Heart left ventricle (tissue), 13 donors: Measurements from ENCODE around the gene GPBP1L1.

Experiments
- CTCF ChIP-seq, 12 donors: fragments of 200-600 bp; sonication (generic) in 4 of 12; IDR thresholded peaks; one replicate each; pipeline versions ENCODE4 v1.5.0 to v1.8.0; 2018 to 2022; ENCODE audit warnings: antibody characterized with exemption in 12 of 12, mild to moderate bottlenecking in 5 of 12
- POLR2A ChIP-seq, 2 donors: fragments of 450-650 bp; IDR thresholded peaks; one replicate each; pipeline ENCODE4 v1.6.1; 2017; ENCODE audit warnings: antibody characterized with exemption in 2 of 2, mild to moderate bottlenecking in 2 of 2, moderate library complexity in 2 of 2
- donor health status: ischemic (EF 13 %, LVEDD 7.1; RV severe dilation, severe dysfunction).
- donor health status: DM: no; HTN: yes; CAD: no.
- donor health status: DM: no; HTN: no; CAD: no.
- donor health status: ischemic (EF 25% LVEDD 6.9; RV normal size, moderate dysfunction).
- donor health status: ischemic (EF 25% LVEDD 5.7; RV mildly dilated, moderate dysfunction).
- donor health status: ischemic (EF 35%, LVEDD 5.7; RV mildly dilated, moderate dysfunction).
- donor health status: nonischemic (EF 11% LVEDD 7.7; RV severe dilation, severe dysfunction).
- donor health status: DM: yes; HTN: yes; CAD: no.
- donor health status: PGD.
- donor health status: ischemic (EF 29% LVEDD 5.4; RV normal size, mild dysfunction).
- donor health status: nonischemic (EF 23%, LVEDD 6.1; RV moderate dilation, normal function).

- TF ChIP-seq CTCF (IDR thresholded peaks at IDR 0.05) (no peak), POLR2A (IDR thresholded peaks at IDR 0.05) (no peak)
Observed at GRCh38 chr1:45607404-45608074, 78.8 kb downstream of the GPBP1L1 start.
